LNCaP clone FGC (cell line): ENCODE data around the gene TES.
A peak's percentile ranks its signal among the peaks of the same experiment; 100 is the strongest.
"Not testable (repeated sequence)": the region's sequence is repeated elsewhere in the genome, so short reads cannot be mapped to it uniquely, and the experiment has no call there.

Experiments
- DNase-seq: peaks from one replicate; pipeline ENCODE4 v3.0.0-alpha.2; 2011; ENCODE audit warnings: low read depth
- H3K4me3 ChIP-seq: 2 replicates; pipeline ENCODE4 v1.5.1; 2011; ENCODE audit warnings: mild to moderate bottlenecking, low read depth, low read length, control low read depth
- TF ChIP-seq, protein P1 (sequence below): IDR thresholded peaks from 2 replicates; pipeline ENCODE4 v1.5.1; 2012; ENCODE audit warnings: mild to moderate bottlenecking; ENCODE audit not compliant: control insufficient read depth, insufficient read depth; ENCODE audit errors: extremely low read depth

TES gene

DNA sequence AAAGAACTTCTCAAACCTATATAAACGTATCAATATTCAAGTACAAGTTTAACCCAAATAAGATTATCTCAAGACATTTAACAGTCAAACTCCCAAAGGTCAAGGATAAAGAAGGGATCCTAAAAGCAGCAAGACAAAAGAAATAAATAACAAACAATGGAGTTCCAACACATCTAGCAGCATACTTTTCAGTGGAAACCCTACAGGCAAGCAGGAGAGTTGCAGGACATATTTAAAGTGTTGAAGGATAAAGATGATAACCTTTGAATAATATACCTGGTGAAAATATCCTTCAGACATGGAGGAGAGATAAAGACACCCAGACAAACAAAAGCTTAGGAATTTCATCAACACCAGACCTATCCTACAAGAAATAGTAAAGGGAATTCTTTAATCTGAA, 82.8 kb downstream of the TES start:
- TF ChIP-seq, protein P1, sequence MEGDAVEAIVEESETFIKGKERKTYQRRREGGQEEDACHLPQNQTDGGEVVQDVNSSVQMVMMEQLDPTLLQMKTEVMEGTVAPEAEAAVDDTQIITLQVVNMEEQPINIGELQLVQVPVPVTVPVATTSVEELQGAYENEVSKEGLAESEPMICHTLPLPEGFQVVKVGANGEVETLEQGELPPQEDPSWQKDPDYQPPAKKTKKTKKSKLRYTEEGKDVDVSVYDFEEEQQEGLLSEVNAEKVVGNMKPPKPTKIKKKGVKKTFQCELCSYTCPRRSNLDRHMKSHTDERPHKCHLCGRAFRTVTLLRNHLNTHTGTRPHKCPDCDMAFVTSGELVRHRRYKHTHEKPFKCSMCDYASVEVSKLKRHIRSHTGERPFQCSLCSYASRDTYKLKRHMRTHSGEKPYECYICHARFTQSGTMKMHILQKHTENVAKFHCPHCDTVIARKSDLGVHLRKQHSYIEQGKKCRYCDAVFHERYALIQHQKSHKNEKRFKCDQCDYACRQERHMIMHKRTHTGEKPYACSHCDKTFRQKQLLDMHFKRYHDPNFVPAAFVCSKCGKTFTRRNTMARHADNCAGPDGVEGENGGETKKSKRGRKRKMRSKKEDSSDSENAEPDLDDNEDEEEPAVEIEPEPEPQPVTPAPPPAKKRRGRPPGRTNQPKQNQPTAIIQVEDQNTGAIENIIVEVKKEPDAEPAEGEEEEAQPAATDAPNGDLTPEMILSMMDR: 0 out of 2 replicates have a peak, but pooled peaks have one; percentile 7
- DNase-seq: no peak
- H3K4me3 ChIP-seq: no peak overlapping the region

DNA sequence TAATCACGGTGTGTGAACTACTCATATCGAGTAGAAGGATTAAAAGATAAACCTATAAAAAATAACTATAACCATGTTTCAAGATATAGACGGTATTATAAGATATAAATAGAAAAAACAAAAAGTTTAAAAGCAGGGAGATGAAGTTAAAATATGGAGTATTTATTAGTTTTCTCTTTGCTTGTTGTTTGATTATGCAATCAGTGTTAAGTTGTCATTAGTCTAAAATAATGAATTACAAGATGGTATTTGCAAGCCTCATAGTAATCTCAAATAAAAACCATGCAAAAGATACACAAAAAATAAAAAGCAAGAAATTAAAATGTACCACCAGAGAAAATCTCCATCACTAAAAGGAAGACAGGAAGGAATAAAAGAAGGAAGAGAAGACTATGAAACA, 83.3 kb downstream of the TES start:
- no peak overlapping the region for H3K4me3 ChIP-seq
- no peak for DNase-seq
- TF ChIP-seq, protein P1: no peak

DNA sequence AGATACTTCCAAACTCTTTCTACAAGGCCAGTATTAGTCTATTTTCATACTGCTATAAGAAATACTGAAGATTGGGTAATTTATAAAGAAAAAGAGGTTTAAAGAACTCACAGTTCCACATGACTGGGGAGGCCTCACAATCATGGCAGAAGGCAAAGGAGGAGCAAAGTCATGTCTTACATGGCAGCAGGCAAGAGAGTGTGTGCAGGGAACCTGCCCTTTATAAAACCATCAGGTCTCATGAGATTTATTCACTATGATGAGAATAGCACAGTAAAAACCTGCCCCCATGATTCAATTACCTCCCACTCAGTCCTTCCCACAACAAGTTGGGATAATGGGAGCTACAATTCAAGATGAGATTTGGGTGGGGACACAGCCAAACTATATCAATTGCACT, 85.6 kb downstream of the TES start:
- not testable (repeated sequence) for DNase-seq, H3K4me3 ChIP-seq

DNA sequence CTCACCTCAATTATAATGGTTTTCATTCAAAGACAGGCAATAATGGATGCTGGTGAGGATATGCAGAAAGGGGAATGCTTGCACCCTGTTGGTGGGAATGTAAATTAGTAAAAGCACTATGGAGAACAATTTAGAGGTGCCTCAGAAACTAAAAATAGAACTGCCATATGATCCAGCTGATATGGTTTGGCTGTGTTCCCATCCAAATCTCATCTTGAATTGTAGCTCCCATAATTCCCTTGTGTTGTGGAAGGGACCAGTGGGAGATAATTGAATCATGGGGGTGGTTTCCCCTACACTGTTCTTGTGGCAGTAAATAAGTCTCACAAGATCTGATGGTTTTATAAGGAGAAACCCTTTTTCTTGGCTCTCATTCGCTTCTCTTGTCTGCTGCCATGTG, 87.7 kb downstream of the TES start:
- TF ChIP-seq, protein P1: no peak
- DNase-seq: no peak
- H3K4me3 ChIP-seq: no peak overlapping the region

DNA sequence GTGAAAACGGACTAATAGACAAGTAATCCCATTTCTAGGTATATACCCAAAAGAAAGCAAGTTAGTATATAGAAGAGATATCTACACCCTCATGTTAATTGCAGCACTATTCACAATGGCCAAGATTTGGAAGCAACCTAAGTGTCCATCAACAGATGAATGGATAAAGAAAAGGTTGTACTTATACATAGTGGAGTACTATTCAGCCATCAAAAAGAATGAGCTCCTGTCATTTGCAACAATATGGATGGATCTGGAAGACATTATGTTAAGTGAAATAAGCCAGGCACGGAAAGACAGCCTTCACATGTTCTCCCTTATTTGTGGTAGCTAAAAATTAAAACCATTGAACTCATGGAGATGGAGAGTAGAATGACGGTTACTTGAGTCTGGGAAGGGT, 88.2 kb downstream of the TES start:
- TF ChIP-seq, protein P1: no peak
- H3K4me3 ChIP-seq: no peak overlapping the region
- no peak for DNase-seq

DNA sequence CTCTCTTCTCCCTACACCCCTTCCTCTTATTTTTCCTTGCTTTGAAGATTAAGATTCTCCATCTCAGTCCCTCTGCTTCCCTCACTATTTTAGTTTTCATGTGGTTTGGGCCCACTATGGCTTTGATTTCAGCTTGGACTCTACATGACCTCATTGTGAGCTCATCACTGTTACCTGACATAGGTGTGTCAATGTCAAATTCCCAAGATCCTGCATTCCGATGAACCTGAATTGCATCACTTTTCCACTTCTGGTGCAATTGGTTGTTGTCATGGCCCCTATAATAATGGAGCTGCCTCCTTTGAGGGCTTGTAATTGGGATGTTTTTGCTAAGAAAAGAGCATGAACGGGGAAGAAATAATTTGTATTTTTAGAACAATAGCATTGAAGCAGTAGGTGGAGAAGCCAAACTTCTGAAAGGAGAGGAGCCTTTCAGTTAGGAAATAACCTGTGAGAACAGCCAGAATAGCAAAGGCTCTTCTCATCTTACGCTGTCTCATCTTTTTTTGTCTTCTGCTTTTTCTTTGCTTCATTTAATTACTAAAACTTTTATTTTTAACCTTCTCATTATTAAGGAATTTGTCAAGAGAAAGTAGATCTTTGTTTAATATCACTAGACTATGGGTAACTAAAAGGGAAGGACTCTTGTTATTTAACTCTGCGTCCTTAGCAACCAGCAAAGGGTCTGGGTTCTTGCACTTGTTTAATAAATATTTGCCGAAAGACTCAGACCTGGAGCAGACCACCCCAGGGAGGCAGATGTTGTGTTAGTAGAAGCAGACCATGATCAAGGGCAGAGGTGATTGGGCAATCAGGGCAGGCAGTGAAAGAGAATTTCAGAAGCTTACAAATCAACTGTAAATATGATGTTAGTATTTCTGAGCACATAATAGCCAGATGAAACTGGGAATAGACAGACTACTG, 95.4 kb downstream of the TES start:
- TF ChIP-seq, protein P1: no peak
- no peak for DNase-seq
- no peak overlapping the region for H3K4me3 ChIP-seq

DNA sequence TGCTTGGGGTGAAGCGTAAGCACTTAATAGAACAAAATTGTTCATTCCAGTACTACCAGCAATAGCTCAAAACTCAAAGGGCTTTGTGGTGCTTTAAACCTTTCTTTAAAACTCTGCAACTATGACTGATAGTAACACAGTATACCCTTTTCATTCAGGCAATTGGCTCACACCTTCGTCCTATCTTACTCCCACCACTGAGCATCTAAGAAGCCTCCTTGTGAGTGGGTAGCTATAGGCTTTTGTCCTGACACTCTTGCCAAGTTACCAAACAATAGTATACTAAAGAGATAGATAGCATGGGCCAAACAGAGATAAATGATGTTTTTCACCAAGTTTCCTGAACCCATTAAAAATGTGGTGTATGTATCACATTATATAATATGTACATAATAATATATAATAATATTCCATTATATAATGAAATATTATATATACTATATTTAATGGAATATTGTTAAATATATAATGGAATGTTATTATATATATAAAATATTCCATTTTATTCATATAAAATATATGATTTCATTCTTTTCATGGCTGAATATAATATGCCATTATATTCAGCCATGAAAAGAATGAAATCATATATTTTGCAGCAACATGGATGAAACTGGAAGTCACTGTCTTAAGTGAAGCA, 96.2 kb downstream of the TES start:
- no peak for DNase-seq
- no peak overlapping the region for H3K4me3 ChIP-seq
- TF ChIP-seq, protein P1: no peak
